ENCODE results near the gene KCNK4.
A peak's percentile ranks its signal among the peaks of the same experiment; 100 is the strongest.
"Not testable (repeated sequence)": the region's sequence is repeated elsewhere in the genome, so short reads cannot be mapped to it uniquely, and the experiment has no call there.

The KCNK4 gene

DNA sequence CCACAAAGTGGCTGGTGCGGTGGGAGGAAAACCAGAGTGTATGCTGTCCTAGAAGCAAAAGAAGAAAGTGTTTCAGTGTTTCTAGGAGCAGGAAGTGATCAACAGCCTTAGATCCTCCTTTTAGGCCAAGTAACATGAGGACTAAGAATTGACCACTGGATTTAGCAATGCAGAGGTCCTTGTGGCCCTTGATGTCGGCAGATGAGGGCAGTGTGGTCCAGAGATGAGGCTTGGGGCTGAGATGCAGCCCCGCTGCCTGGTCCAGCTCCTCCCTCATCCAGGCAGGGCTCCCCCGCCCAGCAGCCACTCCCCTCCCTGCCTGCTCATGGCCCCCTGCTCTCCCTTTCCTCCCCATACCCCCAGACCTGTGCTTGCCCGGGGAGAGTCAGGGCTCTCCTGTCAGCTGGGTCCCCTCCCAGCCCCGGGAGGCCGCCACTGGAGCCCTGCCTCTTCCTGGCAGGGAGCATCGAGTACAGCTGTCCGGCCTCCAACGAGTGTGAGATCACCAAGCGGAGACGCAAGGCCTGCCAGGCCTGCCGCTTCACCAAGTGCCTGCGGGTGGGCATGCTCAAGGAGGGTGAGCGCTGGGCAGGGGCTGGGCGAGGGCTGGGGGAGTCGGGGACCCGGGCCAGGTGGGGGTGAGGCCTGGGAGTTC is 22.5 kb downstream of the KCNK4 start:
- no peak for DNase-seq

DNA sequence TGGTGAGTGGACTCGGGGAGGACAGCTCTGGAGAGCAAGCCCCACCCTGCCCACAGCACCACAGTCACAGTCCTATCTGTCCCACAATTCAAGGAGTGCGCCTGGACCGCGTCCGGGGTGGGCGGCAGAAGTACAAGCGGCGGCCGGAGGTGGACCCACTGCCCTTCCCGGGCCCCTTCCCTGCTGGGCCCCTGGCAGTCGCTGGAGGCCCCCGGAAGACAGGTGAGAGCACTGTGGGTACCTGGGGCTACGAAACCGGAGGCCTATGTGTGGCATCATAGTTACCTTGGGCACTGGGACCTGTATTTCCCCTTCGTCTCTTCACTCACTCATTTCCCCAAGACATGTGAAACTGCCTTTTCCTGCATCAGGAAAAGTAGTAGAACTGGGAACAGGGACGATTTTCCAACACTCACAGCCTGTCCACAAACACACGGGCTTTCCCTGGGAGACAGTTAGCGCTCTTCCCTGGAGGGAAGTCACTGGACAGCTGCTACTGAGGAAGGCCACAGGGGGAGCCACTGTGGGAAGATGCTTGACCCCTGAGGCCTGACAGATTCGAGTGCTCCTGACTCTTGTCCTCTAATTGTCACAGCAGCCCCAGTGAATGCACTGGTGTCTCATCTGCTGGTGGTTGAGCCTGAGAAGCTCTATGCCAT is 23.2 kb downstream of the KCNK4 start:
- DNase-seq: no peak

DNA sequence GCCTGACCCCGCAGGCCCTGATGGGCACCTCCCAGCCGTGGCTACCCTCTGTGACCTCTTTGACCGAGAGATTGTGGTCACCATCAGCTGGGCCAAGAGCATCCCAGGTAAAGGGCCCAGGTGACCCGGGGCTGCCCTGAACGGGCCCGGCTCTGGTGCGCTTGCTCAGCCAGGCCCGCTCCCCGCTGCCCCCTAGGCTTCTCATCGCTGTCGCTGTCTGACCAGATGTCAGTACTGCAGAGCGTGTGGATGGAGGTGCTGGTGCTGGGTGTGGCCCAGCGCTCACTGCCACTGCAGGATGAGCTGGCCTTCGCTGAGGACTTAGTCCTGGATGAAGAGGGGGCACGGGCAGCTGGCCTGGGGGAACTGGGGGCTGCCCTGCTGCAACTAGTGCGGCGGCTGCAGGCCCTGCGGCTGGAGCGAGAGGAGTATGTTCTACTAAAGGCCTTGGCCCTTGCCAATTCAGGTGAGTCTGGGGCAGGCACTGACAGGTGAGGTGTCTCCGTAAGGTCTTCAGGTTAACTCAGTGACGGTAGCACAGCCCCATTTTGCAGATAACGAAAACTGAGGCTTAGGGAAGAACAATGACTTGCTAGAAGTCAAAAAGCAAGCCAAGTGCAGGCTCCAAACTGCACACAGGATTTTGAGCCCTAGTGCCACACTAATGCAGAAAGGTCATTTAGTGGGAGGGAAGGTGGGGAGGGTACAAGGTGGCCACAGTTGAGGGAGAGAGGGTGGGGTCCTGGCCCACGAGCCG is 23.9 kb downstream of the KCNK4 start:
- DNase-seq: no peak

DNA sequence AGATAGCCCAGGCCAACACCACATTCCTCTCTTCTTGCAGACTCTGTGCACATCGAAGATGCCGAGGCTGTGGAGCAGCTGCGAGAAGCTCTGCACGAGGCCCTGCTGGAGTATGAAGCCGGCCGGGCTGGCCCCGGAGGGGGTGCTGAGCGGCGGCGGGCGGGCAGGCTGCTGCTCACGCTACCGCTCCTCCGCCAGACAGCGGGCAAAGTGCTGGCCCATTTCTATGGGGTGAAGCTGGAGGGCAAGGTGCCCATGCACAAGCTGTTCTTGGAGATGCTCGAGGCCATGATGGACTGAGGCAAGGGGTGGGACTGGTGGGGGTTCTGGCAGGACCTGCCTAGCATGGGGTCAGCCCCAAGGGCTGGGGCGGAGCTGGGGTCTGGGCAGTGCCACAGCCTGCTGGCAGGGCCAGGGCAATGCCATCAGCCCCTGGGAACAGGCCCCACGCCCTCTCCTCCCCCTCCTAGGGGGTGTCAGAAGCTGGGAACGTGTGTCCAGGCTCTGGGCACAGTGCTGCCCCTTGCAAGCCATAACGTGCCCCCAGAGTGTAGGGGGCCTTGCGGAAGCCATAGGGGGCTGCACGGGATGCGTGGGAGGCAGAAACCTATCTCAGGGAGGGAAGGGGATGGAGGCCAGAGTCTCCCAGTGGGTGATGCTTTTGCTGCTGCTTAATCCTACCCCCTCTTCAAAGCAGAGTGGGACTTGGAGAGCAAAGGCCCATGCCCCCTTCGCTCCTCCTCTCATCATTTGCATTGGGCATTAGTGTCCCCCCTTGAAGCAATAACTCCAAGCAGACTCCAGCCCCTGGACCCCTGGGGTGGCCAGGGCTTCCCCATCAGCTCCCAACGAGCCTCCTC is 24.8 kb downstream of the KCNK4 start:
- not testable (repeated sequence) for DNase-seq

DNA sequence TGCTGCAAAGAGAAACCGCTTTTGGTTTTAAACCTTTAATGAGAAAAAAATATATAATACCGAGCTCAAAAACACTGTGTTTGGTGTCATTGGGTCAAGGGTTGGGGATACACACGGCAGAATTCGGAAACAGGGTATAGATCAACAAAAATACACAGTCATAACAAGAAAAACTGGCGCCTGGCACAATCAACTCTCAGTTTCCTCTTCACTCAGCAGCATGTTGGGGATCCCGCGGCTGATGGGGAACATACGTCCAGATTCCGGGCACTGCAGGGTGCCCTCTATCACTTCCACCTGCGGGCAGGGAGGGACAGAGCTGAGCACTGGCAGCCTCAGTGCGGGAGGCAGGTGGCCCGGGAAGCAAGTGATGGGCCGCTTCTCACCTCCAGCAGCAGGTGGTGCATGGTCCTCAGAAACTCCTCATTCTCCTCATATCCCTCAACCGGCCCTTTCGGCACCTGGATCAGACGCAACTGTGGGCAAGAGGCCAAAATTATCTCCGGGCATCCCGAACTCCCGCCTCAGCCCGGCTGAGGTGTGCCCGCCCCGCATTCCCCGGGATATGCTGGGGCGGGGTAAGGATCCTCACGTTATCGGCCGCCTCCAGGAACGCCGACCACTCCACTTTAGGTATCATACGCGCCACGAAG is 25.7 kb downstream of the KCNK4 start:
- peak; percentile 40 to 63 for DNase-seq

DNA sequence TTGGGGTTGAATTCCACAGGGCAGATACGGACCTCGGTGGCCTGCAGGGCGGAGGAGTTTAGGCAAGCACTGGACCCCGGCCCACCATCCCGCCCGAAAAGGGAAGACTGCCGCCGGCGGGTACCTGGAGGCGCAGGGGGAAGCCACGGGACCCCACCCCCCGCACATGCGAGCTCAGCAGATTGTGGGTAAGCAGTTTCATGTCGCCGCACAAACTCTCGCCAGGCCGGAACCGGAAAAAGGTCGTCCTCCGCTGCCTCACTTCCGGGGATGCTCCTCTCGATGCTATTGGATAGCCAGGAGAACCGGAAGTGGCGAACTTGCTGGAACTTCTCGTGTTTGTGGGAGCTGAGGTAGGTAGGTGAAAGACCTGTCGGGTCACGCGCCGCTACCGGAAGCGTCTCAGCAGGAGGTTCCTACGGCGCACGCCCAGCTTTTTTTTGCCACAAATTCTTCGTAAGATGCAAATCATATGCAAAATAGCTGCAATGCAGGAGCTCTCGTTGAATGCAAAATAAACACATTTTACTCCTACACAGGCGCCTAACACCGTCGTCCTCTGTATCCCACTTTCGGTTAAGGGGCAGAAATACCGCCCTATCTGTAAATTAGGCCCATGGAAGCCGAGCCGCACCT is 26.3 kb downstream of the KCNK4 start, which contains the start of gene TRMT112:
Gene TRMT112, minus strand, starts transcription at position 235 of the 636 bp plus-strand sequence. Its CDS starts 33 bp downstream, at position 202.
- peak; percentile 88 to 97 for DNase-seq

DNA sequence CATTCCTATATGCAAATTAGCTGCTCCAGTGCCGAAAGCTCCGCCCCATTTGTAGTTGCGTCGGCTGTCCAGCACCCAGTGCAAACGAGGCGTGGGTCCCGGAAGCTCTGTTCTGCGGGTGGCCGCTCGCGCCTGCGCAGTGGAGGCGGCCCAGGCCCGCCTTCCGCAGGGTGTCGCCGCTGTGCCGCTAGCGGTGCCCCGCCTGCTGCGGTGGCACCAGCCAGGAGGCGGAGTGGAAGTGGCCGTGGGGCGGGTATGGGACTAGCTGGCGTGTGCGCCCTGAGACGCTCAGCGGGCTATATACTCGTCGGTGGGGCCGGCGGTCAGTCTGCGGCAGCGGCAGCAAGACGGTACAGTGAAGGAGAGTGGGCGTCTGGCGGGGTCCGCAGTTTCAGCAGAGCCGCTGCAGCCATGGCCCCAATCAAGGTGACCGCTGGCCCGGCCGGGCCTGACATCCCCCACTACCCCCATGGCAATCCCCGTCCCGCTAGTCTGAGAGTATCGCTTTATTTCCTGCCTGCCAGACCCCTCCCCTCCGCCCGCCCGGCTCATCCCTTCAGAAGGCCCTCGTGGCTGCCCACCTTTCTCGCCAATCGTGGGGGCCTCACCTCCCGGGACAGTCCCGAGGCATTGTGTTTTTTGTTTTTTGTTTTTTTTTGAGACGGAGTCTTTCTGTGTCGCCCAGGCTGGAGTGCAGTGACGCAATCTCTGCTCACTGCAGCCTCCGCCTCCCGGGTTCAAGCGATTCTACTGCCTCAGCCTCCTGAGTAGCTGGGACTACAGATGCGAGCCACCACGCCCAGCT is 27.1 kb downstream of the KCNK4 start, which contains the start of gene PRDX5:
Gene PRDX5, plus strand, starts transcription at position 161 of the 805 bp plus-strand sequence. Its CDS starts 95 bp downstream, at position 256.
- peak; percentile 95 to 96 for DNase-seq

DNA sequence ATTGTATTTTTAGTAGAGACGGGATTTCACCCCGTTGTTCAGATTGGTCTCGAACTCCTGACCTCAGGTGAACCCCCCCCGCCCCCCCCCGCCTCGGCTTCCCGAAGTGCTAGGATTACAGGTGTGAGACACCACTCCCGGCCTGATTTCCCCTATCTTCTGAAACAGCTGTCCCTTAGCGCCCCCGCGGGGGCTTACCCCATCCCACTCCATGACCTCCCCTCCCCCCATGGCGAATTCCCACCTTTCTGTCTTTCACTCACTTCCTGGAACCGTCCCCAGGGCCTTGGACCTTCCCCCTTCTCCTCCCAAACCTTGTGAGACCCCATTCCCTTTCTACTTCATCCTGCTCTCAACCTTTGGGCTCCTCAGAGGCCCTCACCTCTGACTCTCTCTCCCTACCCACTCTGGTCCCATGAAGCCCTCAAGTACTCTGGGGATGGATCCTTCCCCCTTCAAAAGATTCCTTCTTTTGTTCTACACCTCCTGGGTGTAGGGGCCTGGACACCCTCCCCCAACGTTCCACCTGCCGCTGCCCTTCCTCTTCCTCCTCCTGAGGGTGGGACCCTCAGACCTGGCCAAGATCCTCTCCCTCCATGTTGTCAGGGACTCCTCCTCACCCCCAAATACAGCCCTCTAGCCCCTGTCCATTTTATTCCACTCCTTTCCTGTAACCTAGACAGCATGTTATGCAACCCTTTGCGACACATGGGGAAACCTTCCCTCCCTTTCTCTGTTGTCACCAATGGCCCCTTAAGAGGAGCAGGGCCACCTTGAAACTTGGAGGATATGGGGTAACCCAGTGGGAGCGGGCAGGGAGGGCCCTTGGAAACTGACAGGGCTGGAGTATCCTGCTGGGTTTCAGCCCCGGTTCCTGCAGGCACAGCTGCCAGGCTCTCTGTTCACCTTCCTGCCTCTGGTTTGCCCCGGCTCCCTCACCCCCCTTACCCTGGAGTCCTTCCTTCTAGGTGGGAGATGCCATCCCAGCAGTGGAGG is 28.0 kb downstream of the KCNK4 start:
- no peak for DNase-seq

DNA sequence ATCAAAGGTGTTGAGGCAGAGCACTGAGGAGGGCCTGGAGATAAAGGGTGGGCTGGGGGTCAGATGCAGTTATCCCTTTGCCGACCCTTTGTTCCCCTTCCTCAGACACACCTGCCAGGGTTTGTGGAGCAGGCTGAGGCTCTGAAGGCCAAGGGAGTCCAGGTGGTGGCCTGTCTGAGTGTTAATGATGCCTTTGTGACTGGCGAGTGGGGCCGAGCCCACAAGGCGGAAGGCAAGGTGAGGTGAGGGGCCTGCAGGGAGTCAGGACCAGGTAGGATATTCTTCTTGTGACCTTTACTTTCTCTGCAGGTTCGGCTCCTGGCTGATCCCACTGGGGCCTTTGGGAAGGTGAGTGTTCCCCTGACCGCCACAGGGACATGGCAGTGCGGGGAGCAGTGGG is 29.5 kb downstream of the KCNK4 start:
- no peak for DNase-seq

DNA sequence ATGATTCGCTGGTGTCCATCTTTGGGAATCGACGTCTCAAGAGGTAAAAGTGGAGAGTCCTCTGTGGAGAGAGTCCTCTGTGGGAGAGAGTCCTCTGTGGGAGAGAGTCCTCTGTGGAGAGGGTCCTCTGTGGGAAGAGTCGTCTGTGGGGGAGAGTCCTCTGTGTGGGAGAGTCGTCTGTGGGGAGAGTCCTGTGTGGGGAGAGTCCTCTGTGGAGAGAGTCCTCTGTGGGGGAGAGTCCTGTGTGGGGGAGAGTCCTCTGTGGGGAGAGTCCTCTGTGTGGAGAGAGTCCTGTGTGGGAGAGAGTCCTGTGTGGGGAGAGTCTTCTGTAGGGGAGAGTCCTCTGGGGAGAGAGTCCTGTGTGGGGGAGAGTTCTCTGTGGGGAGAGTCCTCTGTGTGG is 29.9 kb downstream of the KCNK4 start:
- DNase-seq: no peak

DNA sequence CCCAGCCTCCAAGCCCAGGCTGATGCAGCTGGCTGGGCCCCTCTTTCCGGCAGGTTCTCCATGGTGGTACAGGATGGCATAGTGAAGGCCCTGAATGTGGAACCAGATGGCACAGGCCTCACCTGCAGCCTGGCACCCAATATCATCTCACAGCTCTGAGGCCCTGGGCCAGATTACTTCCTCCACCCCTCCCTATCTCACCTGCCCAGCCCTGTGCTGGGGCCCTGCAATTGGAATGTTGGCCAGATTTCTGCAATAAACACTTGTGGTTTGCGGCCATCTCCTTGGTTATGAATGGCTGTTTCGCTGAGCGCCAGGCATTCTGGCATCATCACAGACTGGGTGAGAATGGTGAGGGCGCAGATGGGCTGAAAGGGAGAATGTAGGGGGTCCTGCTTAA is 30.4 kb downstream of the KCNK4 start:
- DNase-seq: no peak

DNA sequence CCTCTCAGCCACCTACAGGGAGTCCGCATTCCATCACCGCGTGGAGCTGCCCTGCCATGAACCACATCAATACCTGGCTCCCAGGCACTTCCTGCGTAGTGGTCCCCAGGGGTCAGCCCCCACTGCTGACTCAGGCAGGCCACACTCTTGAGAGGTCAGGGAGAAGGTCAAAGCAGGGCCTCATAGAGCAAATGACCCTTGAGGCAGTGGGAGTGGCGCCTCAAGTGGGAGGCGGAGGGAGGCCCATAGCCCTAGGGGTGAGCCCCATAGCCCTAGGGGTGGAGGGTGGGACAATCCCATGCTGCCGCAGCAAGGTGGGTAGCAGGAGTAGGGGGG is 31.8 kb downstream of the KCNK4 start:
- no peak for DNase-seq

DNA sequence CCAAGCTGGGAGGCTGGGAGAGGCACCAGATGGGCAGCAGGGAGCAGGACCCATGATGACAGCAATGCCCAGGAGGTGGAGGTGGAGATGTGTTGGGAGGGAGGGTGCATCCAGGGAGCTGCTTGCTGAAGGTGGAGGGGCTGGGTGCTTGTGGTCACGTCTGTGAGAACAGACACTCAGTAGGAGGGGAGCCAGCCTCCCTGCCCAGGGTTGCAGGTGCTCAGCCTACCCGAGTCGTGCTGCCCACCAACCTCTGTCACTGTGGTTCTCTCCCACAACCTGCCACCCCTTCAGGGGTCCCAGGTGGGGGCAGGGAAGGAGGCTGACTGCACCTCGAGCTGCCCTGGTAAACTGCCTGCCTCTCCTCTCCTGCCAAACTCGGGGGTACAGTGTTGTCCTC is 32.3 kb downstream of the KCNK4 start:
- no peak for DNase-seq

DNA sequence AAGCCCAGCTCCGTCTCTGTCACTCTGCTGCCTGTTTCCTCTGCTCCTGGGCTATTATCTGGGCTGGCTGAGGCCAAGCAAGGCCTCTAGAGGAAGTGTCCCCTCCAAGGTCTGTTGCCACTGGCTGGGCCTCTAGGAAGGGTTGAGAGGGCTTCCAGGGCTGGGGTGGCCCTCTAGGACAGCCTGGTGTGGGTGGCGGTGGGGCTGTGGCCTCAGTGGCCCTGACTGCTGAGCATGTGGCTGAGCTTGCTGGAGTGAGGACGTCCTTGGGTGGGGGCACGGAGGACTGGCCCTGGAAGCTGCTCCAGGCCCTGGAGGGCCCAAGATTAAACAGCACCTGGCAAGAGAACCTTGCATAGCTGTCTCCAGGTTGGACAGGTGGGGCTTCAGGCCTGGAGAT is 32.9 kb downstream of the KCNK4 start:
- not testable (repeated sequence) for DNase-seq

DNA sequence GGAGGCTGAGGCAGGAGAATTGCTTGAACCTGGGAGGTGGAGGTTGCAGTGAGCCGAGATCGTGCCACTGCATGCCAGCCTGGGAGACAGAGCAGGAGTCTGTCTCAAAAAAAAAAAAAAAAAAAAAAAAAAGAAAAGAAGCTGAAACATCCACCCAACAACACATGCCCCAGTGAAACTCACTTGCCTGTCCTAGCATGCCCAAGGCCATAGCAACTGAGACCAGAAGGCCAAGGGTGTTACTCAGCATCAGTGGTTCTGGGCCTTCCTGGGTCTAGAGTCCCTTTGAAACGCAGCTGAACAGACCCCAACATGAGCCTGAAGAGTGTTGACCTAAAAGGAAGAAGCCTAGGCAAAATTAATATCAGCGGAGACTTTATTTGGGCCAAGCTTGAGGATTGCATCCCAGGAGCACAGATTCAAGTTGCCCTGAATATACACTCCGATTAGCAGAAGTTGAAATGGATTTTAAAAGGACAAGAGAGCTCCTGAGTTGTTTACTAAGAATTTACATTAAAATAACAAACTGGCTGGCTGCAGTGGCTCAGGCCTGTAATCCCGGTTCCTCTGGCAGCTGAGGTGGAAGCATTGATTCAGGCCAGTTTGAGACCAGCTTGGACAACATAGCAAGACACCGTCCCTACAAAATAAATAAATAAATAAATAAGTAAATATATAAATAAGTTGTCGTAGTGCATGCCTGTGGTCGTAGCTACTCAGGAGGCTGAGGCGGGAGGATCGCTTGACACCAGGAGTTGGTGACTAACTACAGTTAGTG is 33.8 kb downstream of the KCNK4 start:
- DNase-seq: no peak

DNA sequence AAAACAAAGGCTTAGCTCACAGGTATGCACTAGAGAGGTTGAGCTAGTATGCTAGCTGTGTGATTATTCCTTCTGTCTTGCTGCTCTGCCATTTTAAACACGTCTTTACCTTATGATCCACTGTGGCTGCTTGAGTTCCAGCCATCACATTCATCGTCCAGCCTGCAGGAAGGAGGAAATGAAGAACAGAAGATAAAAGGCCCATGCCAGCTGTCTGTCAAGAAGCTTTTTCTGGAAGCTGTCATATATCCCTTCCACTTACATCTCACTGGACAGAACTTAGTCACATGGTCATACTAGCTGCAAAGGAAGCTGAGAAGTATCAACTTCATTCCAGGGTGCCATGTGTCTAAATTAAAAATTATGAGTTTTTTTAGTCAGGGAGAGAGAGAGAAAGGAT is 36.3 kb downstream of the KCNK4 start:
- no peak for DNase-seq

DNA sequence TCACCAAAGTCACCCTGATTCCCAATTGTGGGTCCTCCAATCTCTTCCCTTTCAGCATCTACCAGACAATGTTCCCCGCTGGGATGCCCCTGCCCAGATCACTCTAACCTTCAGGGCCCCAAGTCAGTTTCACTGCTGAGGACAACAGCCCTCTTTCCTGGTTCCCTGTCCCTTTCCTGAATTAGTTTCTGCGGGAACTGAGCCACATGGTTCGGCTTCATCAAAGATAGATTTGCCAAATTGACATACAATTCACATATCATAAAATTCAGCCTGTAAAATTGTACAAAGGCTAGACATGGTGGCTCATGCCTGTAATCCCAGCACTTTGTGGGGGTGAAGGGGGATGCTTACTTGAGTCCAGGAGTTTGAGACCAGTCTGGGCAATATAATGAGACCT is 36.9 kb downstream of the KCNK4 start:
- DNase-seq: no peak

DNA sequence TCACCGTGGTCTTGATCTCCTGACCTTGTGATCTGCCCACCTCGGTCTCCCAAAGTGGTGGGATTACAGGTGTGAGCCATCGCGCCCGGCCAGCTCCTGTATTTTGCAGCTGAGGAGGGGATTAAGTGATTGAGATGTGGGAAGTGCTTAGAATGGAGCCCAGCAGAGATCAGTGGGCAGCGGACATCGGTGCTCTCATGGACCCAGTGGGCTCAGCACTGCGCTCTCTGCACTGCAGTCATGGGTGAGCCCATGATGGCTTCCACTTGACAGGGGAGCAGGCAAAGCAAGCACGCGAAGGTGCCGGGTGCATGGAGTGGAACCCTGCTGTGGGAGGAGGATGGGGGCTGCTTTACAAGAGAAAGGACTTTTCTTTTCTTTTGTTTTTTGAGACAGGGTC is 39.8 kb downstream of the KCNK4 start:
- DNase-seq: no peak
